GM18520 (cell line): ENCODE results near the gene PRTFDC1.
"Not testable (repeated sequence)": the region's sequence is repeated elsewhere in the genome, so short reads cannot be mapped to it uniquely, and the experiment has no call there.

Experiments
- ATAC-seq: cut with Tn5 transposase; IDR thresholded peaks from one replicate; pipeline ENCODE4 v1.9.1; 2021; ENCODE audit not compliant: unreplicated experiment

The PRTFDC1 gene

DNA sequence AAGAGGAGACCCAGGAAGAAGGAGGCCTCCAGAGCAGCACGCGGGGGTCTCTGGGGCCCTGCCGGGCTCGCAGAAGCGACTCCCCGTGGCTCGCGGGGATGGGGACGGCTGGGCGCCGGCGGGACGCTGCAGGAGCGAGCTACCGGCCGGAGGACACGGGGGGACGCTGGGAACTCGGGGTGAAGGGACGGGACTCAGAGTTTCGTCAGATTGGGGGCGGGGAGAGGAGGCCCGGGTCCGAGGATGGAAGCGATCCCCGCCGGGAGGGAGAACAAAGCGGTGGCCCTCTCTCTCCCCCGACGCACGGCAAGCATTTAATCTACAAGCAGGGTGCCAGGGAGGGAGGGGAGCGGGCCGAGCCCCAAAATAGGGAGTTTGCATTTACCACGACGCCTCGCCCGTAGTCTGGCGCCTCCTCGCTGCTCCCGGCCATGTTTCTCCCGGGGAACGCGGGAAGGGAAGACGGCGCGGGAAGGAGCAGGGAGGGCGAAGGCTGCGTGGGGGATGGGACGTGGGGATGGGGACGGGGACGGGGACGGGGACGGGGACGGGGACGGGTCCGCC is at the start of gene PRTFDC1:
Gene PRTFDC1 (minus strand): TSS at position 464 of the 564 bp plus-strand sequence. CDS start 31 bp downstream, at position 433.
- ATAC-seq: no peak

GRCh38 chr10:24998044-24998443 is 45.6 kb upstream of the PRTFDC1 start:
- no peak for ATAC-seq

GRCh38 chr10:24995072-24995471 is 42.7 kb upstream of the PRTFDC1 start:
- ATAC-seq: no peak

DNA sequence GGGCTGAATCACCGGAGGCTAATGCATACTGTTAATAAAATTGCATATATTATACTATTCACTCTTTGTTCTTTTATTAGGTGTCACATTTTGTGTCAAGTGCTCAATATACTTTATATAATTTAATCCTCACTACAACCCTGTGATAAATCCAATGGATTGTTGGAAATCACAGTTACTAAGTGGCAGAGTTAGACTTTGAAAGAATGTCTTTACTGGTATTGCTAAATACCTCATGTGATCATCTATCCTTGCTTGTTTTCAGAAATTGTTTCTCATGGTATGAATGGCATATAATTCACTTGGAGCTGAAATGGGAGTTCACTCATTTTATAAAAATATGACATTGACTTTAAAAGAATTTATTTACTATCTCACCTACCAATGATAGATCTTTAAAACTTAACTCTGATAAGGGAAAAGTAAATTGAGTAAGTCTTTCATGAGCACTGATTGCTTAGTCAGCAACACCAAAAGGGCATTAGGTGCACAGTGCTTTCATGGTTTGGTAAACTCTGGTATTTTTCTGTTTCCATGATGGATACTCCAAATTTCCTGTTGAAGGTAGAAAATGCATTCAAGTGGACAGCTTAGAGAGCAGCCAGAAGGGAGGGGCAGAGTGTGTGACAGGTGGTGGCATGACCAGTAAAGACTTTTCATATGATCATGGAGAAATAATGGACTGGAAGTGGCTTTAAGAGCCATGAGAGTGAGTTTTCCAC is 41.0 kb upstream of the PRTFDC1 start:
- no peak for ATAC-seq

DNA sequence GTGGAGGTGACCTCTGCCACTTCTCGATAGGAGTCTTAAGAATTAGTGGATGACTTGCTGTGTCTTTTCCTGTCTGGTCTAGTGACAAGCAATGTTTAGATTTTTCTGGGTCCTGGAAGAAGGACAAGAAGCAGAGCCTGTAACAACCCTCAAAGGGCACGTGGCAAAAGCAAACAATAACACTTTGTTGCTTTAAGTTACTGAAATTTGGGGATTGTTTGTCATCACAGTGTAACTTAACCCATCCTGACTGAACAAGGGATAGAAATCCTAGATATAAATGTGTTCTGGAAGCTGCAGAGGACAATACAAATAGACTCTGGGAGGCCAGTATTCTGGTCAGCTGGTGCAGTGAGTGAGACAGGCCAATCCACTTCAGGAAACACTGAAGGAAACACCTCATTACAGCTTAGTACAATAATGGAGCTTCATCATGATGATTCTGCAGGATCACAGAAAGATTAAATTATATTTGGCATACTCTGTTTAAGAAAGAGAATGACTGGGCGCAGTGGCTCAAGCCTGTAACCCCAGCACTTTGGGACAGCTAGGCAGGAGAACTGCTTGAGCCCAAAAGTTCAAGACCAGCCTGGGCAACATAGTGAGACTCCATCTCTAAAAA is 40.2 kb upstream of the PRTFDC1 start:
- ATAC-seq: no peak

GRCh38 chr10:24991298-24991697 is 38.9 kb upstream of the PRTFDC1 start:
- ATAC-seq: no peak

GRCh38 chr10:24989867-24990266 is 37.5 kb upstream of the PRTFDC1 start:
- no peak for ATAC-seq

GRCh38 chr10:24988831-24989640 is 36.6 kb upstream of the PRTFDC1 start:
- ATAC-seq: no peak

- no peak for ATAC-seq
Observed at GRCh38 chr10:24984906-24985305, 32.5 kb upstream of the PRTFDC1 start.

DNA sequence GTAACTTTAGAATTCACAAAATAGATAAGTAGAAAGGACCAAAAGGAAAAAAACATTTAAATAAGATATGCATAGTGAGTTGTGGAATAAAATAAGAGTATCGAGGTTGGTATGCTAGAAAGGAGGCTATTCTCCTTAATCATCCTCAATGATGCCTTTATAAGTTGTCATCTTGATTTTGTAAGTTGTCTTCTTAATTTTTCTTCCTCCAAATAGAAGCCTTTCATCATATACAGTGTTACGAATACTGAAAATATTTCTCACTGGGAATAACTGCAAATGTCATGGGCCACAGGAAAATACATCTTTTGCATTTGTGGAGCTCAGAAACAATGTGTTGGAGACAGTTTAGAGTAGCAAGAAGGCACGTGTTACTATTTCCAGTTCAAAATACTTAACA is 31.5 kb upstream of the PRTFDC1 start:
- ATAC-seq: no peak

DNA sequence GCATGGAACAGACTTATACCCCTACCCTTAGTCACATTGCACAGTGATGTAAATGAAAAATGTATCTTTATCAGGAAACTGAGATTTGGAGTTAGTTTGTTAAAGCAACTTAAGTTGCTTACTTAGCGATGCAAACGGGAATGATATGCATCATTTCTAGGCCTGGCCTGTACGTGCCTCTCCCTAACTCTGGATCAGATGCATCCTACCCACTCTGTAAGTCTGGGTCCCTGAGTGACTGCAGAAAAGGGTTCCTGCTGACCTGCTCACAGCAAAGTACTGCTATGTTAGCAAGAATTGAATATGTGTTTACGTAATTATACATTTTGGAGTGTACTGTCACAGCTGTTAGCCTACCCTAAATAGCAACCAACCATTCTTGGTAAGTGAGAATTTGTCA is 30.7 kb upstream of the PRTFDC1 start:
- ATAC-seq: no peak

- ATAC-seq: no peak
Observed at GRCh38 chr10:24982319-24983112, 30.1 kb upstream of the PRTFDC1 start.

DNA sequence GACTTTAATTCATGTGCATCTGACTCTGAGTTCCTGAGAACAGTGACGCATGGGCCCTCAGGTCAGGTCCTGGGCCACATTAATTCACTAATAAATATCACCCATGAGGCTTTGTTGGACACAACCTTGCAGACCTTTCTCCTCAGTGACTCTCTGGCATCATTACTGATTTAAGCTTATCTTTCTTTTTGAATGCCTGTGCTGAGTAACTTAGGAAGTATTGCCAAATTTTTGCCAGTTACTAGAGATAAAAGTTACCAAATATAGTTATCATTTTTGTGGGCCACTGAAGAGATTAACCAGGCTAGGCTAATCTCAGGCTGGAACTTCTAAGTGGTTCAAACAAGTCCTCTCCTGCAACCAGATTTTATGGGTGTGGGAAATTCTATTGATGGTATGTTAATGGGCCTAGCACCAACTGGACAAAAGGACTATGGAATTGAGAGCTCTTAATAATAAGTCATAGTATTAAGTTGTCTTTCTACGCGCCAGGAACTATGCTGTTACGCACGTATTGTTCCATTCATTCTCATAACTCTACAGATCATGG is 28.8 kb upstream of the PRTFDC1 start:
- no peak for ATAC-seq

DNA sequence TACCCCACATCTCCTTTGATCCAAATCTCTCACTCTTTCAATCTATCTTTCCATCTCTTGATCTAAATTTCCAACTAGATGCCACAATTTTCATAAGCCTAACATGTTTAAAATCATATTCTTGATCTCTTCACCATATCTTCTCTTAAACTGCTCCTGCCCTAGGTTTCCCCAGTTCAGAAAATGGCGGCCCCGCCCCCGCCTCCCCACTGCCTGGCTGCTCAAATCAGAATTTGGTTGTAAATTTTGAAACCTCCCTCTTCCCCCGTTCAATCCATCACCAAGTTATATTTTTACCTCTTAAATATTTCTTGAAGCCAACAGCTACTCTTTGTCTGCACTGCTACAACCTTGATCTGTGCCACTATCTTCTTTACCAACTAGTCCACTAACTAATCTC is 27.3 kb upstream of the PRTFDC1 start:
- no peak for ATAC-seq

- ATAC-seq: no peak
Observed at GRCh38 chr10:24974976-24975375, 22.6 kb upstream of the PRTFDC1 start.

DNA sequence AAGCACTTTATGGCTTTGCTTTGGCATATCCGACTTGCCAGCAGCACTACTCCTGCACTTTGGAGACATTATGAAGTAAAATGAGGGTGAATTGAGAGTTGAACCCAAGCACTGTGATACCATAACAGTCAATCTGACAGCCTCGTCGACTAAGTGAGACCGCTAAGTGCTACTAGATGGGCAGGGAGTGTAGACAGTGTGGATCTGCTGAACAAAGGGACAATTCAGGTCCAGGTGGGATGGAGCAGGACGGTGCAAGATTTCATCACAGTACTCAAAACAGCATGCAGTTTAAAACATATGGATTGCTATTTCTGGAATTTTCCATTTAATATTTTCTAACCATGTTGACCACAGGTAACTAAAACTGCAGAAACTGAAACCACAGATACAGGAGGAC is 20.8 kb upstream of the PRTFDC1 start:
- ATAC-seq: no peak

DNA sequence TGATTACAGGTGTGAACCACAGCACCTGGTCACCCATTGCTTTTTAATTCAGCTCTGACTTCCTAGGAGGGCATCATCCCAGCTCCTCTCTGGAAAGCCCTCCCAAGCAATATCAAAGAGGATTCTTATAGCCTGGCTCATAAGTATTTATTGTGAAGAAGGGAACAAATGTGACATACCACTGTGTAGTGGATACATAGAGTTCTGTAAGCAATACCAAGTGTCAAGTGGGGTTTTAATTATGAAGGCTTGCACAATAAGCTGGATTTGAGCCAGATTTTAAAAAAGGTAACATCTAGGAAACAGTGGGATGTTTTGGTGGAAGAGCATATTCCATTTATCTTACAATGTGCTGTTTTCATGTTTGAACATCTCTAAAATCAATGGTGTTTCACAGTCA is 19.0 kb upstream of the PRTFDC1 start:
- no peak for ATAC-seq

DNA sequence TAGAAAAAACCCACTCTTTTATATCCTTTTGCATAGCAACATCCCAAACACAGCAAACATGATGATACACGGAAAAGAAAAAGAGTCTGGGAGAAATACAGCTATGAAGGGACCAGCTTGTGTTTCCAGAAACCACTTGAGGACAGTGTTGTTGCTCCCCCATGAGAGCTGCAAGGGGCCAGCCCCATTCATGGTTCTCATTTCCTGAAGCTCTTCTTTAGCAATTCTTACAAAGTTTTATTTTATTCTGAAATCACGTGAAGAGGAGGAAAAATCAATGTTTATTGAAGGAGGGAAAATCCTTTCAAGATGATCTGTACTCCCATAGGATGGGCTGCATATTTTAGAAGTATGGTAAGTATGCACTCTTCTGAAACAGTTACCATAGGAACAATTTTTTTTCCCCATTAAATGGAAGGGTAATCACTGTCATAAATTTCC is 17.5 kb upstream of the PRTFDC1 start:
- ATAC-seq: no peak

DNA sequence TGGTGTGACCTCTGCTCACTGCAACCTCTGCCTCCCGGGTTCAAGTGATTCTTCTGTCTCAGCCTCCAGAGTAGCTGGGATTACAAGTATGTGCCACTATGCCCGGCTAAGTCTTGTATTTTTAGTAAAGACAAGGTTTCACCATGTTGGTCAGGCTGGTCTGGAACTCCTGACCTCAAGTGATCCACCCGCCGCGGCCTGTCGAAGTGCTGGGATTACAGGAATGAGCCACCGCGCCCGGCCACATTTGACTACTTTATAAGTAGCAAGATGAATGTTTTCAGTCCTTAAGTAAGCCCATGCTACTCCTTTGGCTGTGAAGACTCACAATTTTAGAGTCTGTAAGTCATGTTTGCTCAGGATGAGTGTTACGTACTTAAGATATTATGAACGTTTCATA is 16.5 kb upstream of the PRTFDC1 start:
- ATAC-seq: not testable (repeated sequence)

DNA sequence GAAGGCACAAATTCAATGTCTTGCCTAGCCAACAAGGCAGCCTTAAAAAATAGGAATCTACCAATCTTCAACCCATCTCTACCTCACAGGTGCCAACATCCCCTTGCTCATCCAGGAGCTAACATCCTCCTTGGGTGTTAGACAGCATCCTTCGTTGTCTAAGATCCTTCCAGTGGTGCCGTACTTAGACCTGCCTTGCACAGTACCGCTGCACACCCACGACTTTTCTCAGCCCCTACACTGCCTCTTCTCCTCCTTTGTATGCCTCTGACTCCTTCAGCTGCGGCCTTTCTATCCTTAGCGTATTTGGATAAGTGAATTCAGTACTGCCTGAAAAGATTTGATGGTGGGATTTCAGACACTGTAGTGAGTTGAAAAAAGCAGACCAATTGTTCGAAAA is 15.9 kb upstream of the PRTFDC1 start:
- ATAC-seq: no peak
